Effector memory CD8-positive, alpha-beta T cell (primary cell): ENCODE results near the gene DNAH2.

Experiments
- ATAC-seq: fragments of 150-1000 bp; cut with Tn5 transposase; replicated peaks from 2 replicates; pipeline ENCODE4 v1.10.0; 2021; ENCODE audit warnings: mild to moderate bottlenecking, moderate library complexity
- DNase-seq, 3 experiments: peaks; one replicate each; pipeline ENCODE4 v3.0.0; 2021
- H3K27ac Mint-ChIP-seq, 2 donors: one replicate each; pipeline ENCODE4 v1.8.0; 2022; ENCODE audit warnings: mild to moderate bottlenecking in 2 of 2, mixed read lengths in 2 of 2, moderate library complexity in 2 of 2
- H3K27me3 Mint-ChIP-seq, 2 donors: one replicate each; pipeline ENCODE4 v1.8.0; 2022; ENCODE audit warnings: mixed read lengths in 2 of 2
- H3K36me3 Mint-ChIP-seq: one replicate; pipeline ENCODE4 v1.8.0; 2022; ENCODE audit warnings: mild to moderate bottlenecking, moderate library complexity, mixed read lengths; ENCODE audit not compliant: insufficient read depth
- H3K4me1 Mint-ChIP-seq, 2 donors: one replicate each; pipeline ENCODE4 v1.8.0; 2022; ENCODE audit warnings: low read depth in 2 of 2, mixed read lengths in 2 of 2
- H3K4me3 Mint-ChIP-seq, 2 donors: one replicate each; pipeline ENCODE4 v1.8.0; 2022; ENCODE audit warnings: mild to moderate bottlenecking in 2 of 2, mixed read lengths in 2 of 2, moderate library complexity in 2 of 2
- H3K9me3 Mint-ChIP-seq, 2 donors: one replicate each; pipeline ENCODE4 v1.8.0; 2022; ENCODE audit warnings: mixed read lengths in 2 of 2

DNAH2 gene

GRCh38 chr17:7816926-7817642 is 99.5 kb downstream of the DNAH2 start:
- no peaks in the 10 kb centered on the region for H3K9me3 Mint-ChIP-seq
- peaks cover 3% of the 10 kb centered on the region for H3K36me3 Mint-ChIP-seq
- ATAC-seq, result no peak
- H3K27ac Mint-ChIP-seq, result no peak overlapping the region
- DNase-seq, result no peak
- H3K27me3 Mint-ChIP-seq, result no peaks in the 10 kb centered on the region
- no peak overlapping the region for H3K4me3 Mint-ChIP-seq
- H3K4me1 Mint-ChIP-seq, result no peaks in the 10 kb centered on the region

GRCh38 chr17:7817643-7817964 is 100.1 kb downstream of the DNAH2 start:
- Mint-ChIP-seq H3K9me3 (no peaks in the 10 kb centered on the region), H3K36me3 (peaks cover 3% of the 10 kb centered on the region), H3K27ac (no peak overlapping the region), H3K4me1 (no peaks in the 10 kb centered on the region), H3K4me3 (no peak overlapping the region), H3K27me3 (no peaks in the 10 kb centered on the region)
- no peak for ATAC-seq
- DNase-seq, result no peak

GRCh38 chr17:7818026-7818425 is 100.5 kb downstream of the DNAH2 start:
- Mint-ChIP-seq H3K4me3 (no peak overlapping the region), H3K36me3 (peaks cover 3% of the 10 kb centered on the region), H3K27ac (no peak overlapping the region)

GRCh38 chr17:7818746-7819645 is 101.5 kb downstream of the DNAH2 start:
- Mint-ChIP-seq H3K4me1 (no peaks in the 10 kb centered on the region), H3K4me3 (no peak overlapping the region), H3K36me3 (peaks cover 5% of the 10 kb centered on the region), H3K9me3 (no peaks in the 10 kb centered on the region), H3K27me3 (peaks cover 5 to 7% of the 10 kb centered on the region in 2 donors), H3K27ac (no peak overlapping the region)
- ATAC-seq (no peak), DNase-seq (no peak)

More at GRCh38 chr17:7818026-7818425, 100.5 kb downstream of the DNAH2 start:
- DNase-seq (no peak), ATAC-seq (no peak)
- no peaks in the 10 kb centered on the region for H3K4me1 Mint-ChIP-seq
- no peaks in the 10 kb centered on the region for H3K9me3 Mint-ChIP-seq
- no peaks in the 10 kb centered on the region for H3K27me3 Mint-ChIP-seq

GRCh38 chr17:7820231-7820630 is 102.7 kb downstream of the DNAH2 start:
- Mint-ChIP-seq H3K9me3 (no peaks in the 10 kb centered on the region), H3K27me3 (peaks cover 7 to 18% of the 10 kb centered on the region in 2 donors), H3K36me3 (peaks cover 6% of the 10 kb centered on the region), H3K4me1 (no peaks in the 10 kb centered on the region), H3K4me3 (no peak overlapping the region), H3K27ac (no peak overlapping the region)
- DNase-seq, result no peak
- no peak for ATAC-seq

- Mint-ChIP-seq H3K27ac (no peak overlapping the region), H3K36me3 (peaks cover 3% of the 10 kb centered on the region), H3K27me3 (peaks cover 13 to 24% of the 10 kb centered on the region in 2 donors), H3K4me1 (no peaks in the 10 kb centered on the region), H3K9me3 (no peaks in the 10 kb centered on the region), H3K4me3 (no peak overlapping the region)
- DNase-seq, result no peak
- ATAC-seq, result no peak
These were observed 104.6 kb downstream of the DNAH2 start for GRCh38 chr17:7822126-7822525.

- no peaks in the 10 kb centered on the region for H3K4me1 Mint-ChIP-seq
- peaks cover 13 to 29% of the 10 kb centered on the region in 2 donors for H3K27me3 Mint-ChIP-seq
- no peak for ATAC-seq
- H3K27ac Mint-ChIP-seq, result no peak overlapping the region
- no peak overlapping the region for H3K4me3 Mint-ChIP-seq
- DNase-seq, result no peak
- H3K36me3 Mint-ChIP-seq, result peaks cover 3% of the 10 kb centered on the region
- no peaks in the 10 kb centered on the region for H3K9me3 Mint-ChIP-seq
These were observed 106.0 kb downstream of the DNAH2 start for GRCh38 chr17:7823581-7824001.

GRCh38 chr17:7824021-7824924 is 106.7 kb downstream of the DNAH2 start:
- Mint-ChIP-seq H3K27ac (no peak overlapping the region), H3K4me1 (no peaks in the 10 kb centered on the region), H3K27me3 (peaks cover 16 to 34% of the 10 kb centered on the region in 2 donors), H3K9me3 (no peaks in the 10 kb centered on the region), H3K36me3 (peaks cover 3% of the 10 kb centered on the region), H3K4me3 (no peak overlapping the region)
- DNase-seq (no peak), ATAC-seq (no peak)

- Mint-ChIP-seq H3K9me3 (no peaks in the 10 kb centered on the region), H3K4me3 (no peak overlapping the region), H3K36me3 (peaks cover 3% of the 10 kb centered on the region), H3K27ac (no peak overlapping the region), H3K4me1 (no peaks in the 10 kb centered on the region), H3K27me3 (peaks cover 20 to 42% of the 10 kb centered on the region in 2 donors)
- DNase-seq, result no peak
- ATAC-seq, result no peak
These were observed 107.9 kb downstream of the DNAH2 start for GRCh38 chr17:7825206-7825990.

- Mint-ChIP-seq H3K27me3 (peaks cover 18 to 56% of the 10 kb centered on the region in 2 donors), H3K4me1 (peaks cover 14 to 15% of the 10 kb centered on the region in 2 donors), H3K9me3 (no peaks in the 10 kb centered on the region), H3K4me3 (no peak overlapping the region), H3K27ac (no peak overlapping the region), H3K36me3 (peaks cover 25% of the 10 kb centered on the region)
- no peak for ATAC-seq
- DNase-seq, result no peak
These were observed 113.1 kb downstream of the DNAH2 start for GRCh38 chr17:7830616-7831015.

GRCh38 chr17:7831233-7831632 is 113.7 kb downstream of the DNAH2 start:
- H3K9me3 Mint-ChIP-seq, result no peaks in the 10 kb centered on the region
- peaks cover 31% of the 10 kb centered on the region for H3K36me3 Mint-ChIP-seq
- H3K4me1 Mint-ChIP-seq, result peaks cover 18 to 19% of the 10 kb centered on the region in 2 donors
- no peak overlapping the region for H3K4me3 Mint-ChIP-seq
- no peak for ATAC-seq
- no peak overlapping the region for H3K27ac Mint-ChIP-seq
- DNase-seq, result no peak
- H3K27me3 Mint-ChIP-seq, result peaks cover 18 to 56% of the 10 kb centered on the region in 2 donors

- H3K4me1 Mint-ChIP-seq, result peaks cover 30 to 31% of the 10 kb centered on the region in 2 donors
- no peak overlapping the region for H3K27ac Mint-ChIP-seq
These were observed 114.9 kb downstream of the DNAH2 start for GRCh38 chr17:7832431-7832830.

More at GRCh38 chr17:7832431-7832830, 114.9 kb downstream of the DNAH2 start:
- H3K36me3 Mint-ChIP-seq, result peaks cover 40% of the 10 kb centered on the region
- no peaks in the 10 kb centered on the region for H3K9me3 Mint-ChIP-seq
- DNase-seq (no peak), ATAC-seq (no peak)
- no peak overlapping the region for H3K4me3 Mint-ChIP-seq
- H3K27me3 Mint-ChIP-seq, result peaks cover 12 to 47% of the 10 kb centered on the region in 2 donors
